NT2/D1 (cell line): ENCODE results near the gene ABHD11.

ENCODE experiments used
- SUZ12 ChIP-seq: IDR thresholded peaks from 2 replicates; pipeline ENCODE4 v1.6.1; 2011; ENCODE audit not compliant: insufficient read length, insufficient read depth; ENCODE audit errors: extremely low read depth
- YY1 ChIP-seq: IDR thresholded peaks from 2 replicates; pipeline ENCODE4 v1.6.1; 2011; ENCODE audit not compliant: insufficient read length, insufficient read depth
- ZNF274 ChIP-seq: IDR thresholded peaks from 2 replicates; pipeline ENCODE4 v1.6.1; 2011; ENCODE audit warnings: mild to moderate bottlenecking, low read depth, low read length

GRCh38 chr7:73738612-73739386 is at the start of gene ABHD11:
- no peak for TF ChIP-seq ZNF274
- TF ChIP-seq YY1 = no peak
- TF ChIP-seq SUZ12 = no peak
